ENCODE data around the gene STARD3.

The STARD3 gene

DNA sequence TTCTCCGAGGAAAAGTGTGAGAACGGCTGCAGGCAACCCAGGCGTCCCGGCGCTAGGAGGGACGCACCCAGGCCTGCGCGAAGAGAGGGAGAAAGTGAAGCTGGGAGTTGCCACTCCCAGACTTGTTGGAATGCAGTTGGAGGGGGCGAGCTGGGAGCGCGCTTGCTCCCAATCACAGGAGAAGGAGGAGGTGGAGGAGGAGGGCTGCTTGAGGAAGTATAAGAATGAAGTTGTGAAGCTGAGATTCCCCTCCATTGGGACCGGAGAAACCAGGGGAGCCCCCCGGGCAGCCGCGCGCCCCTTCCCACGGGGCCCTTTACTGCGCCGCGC, 62.8 kb downstream of the STARD3 start, which contains the start of gene ERBB2:
ERBB2 (plus strand) TSS at position 247 of the 330 bp plus-strand sequence. CDS start 175 bp downstream, outside the sequence.
- POLR2A ChIA-PET = interaction anchor here (0.7 to 4.5 kb wide), 25 partner anchors 10 to 547 kb away, joined by 3 to 84 read pairs (median 5); partner anchors contain the start of genes MIEN1, PGAP3, PNMT and RPL19
- peak; percentile 60 for DNase-seq (ENCODE audit: extremely low spot score)
- CTCF ChIA-PET = interaction anchor here (0.6 to 2.0 kb wide), 6 partner anchors 15 to 78 kb away, joined by 3 to 8 read pairs (median 4); partner anchors contain the start of gene MIEN1
- no peak for TF ChIP-seq L3MBTL2 (conservative IDR thresholded peaks at IDR 0.05)
- no peak for TF ChIP-seq SUZ12 (IDR thresholded peaks at IDR 0.05)
- TF ChIP-seq LEF1 (IDR thresholded peaks at IDR 0.05; ENCODE audit: borderline replicate concordance) = no peak
- no peak for TF ChIP-seq ZNF384 (IDR thresholded peaks at IDR 0.05)
- TF ChIP-seq NFRKB (IDR thresholded peaks at IDR 0.05) = no peak

DNA sequence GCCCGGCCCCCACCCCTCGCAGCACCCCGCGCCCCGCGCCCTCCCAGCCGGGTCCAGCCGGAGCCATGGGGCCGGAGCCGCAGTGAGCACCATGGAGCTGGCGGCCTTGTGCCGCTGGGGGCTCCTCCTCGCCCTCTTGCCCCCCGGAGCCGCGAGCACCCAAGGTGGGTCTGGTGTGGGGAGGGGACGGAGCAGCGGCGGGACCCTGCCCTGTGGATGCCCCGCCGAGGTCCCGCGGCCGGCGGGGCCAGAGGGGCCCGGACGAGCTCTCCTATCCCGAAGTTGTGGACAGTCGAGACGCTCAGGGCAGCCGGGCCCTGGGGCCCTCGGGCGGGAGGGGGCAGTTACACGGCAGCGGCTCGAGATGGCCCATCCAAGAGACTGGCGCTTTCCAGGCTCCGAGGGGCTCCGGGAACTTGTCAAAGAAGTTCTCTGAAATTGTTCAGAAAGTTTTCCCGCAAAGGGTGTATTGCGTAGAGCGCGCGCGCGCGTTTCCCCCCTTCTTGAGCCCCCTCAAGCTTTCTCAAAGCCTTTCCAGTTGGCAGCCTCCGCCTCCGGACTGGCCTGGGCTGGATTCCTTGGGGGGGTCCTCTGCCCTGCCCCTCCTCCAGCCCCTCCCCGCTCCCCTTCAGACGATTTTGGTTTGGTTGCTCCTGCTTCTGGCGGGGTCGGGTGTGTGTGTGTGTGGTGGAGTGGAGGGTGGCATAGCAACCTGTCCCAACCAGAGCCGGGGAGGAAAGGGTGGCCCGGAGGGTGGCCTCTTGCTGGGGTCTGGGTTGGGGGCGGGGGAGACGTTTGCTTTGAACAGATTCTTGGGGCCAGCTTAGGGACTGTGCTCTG, 63.4 kb downstream of the STARD3 start:
- POLR2A ChIA-PET = interaction anchor here (0.7 to 4.5 kb wide), 24 partner anchors 9 to 547 kb away, joined by 3 to 84 read pairs (median 4); partner anchors contain the start of genes MIEN1, PGAP3, PNMT and RPL19

DNA sequence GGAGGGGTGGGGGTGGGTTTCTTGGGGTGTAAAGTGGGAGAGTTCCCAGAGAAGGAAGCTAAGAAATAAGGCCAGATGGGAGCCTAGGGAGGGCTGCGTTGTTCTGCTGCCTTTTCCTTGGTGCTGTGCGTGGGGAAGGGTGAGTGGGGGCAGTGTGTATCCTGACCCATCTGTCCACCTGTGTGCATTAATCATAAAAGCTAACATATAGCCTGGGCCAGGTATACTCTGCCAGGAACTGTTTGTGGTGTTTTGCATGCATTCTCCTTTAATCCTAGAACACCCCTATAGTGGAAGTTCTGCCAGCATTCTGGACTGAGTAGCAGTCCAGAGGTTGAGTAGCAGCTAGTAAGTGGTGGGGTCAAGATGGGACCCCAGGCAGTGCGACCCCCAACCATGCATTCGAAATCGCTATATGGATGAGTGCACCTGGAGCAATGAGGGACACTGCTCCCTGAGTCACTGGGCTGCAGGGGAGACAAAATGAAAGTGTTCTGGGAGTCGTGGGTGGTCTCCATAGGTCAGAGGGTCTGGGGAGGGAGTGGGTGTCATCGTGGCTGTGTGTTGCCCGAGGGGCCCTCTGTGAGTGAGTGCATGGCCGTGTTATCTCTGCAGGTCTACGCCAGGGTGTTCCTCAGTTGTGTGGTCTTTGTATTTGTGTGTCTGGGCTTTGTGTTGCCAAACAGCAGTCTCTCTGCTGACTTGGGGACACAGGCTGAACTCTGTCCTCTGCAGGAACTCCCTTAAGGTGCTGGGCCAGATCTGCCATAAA, 64.3 kb downstream of the STARD3 start:
- POLR2A ChIA-PET = interaction anchor here (0.9 to 4.5 kb wide), 9 partner anchors 8 to 502 kb away, joined by 3 to 84 read pairs (median 7); partner anchors contain the start of genes MIEN1, PGAP3 and RPL19
- no peak for TF ChIP-seq FOXK2 (IDR thresholded peaks at IDR 0.05)
- TF ChIP-seq HDGF (IDR thresholded peaks at IDR 0.05; ENCODE audit: borderline replicate concordance) = no peak
- no peak for TF ChIP-seq CTBP1 (IDR thresholded peaks at IDR 0.05; ENCODE audit: borderline replicate concordance)
- no peak for TF ChIP-seq FOXM1 (IDR thresholded peaks at IDR 0.05; ENCODE audit: borderline replicate concordance)
- no peak for TF ChIP-seq ELF4 (IDR thresholded peaks at IDR 0.05)
- no peak for TF ChIP-seq BHLHE40 (IDR thresholded peaks at IDR 0.05; ENCODE audit: borderline replicate concordance)
- TF ChIP-seq ARNT (IDR thresholded peaks at IDR 0.05) = no peak
- TF ChIP-seq, protein P1, sequence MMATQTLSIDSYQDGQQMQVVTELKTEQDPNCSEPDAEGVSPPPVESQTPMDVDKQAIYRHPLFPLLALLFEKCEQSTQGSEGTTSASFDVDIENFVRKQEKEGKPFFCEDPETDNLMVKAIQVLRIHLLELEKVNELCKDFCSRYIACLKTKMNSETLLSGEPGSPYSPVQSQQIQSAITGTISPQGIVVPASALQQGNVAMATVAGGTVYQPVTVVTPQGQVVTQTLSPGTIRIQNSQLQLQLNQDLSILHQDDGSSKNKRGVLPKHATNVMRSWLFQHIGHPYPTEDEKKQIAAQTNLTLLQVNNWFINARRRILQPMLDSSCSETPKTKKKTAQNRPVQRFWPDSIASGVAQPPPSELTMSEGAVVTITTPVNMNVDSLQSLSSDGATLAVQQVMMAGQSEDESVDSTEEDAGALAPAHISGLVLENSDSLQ (IDR thresholded peaks at IDR 0.05) = no peak
- TF ChIP-seq NFRKB (IDR thresholded peaks at IDR 0.05) = no peak
- DNase-seq (ENCODE audit: extremely low spot score) = no peak

More for the DNA sequence above, 63.4 kb downstream of the STARD3 start:
- CTCF ChIA-PET = interaction anchor here (0.6 to 2.0 kb wide), 6 partner anchors 14 to 79 kb away, joined by 3 to 8 read pairs (median 4); partner anchors contain the start of gene MIEN1
- TF ChIP-seq ELF4 (IDR thresholded peaks at IDR 0.05) (no peak), BHLHE40 (IDR thresholded peaks at IDR 0.05; ENCODE audit: borderline replicate concordance) (no peak), SP1 (IDR thresholded peaks at IDR 0.05) (no peak), FOXM1 (IDR thresholded peaks at IDR 0.05; ENCODE audit: borderline replicate concordance) (no peak)
- TF ChIP-seq, protein P1 (IDR thresholded peaks at IDR 0.05) = no peak
- peak; percentile 40 for DNase-seq (ENCODE audit: extremely low spot score)

DNA sequence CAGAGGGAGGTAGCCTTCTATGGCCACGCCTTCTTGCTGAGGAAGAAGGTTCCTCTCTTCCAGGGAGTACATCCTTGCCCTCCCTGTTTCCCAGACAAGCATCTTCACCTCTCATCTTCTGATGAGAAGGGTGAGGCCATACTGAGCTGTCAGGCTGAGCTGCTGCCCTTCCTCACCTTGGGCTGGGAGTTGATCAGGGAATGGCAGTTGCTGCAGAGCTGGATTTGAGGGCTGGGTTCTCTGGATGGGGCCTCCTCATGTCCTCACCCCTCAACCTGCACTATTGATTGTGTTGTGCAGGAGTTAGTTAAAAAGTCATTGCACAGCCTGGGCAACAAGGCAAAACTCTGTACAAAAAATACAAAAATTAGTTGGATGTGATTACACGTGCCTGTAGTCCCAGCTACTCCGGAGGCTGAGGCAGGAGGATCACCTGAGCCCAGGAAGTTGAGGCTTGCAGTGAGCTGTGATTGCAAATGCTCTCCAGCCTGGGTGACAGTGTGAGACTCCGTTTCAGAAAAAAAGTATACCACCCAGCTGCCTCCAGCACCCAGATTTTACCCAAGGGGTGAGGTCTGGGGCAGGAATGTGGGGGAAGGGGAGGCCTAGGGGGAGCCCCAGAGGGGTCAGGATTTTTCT, 65.0 kb downstream of the STARD3 start:
- CTCF ChIA-PET = interaction anchor here (1.2 kb wide), 1 partner anchor 29 kb away, joined by 3 read pairs; the partner anchor contains the start of gene MIEN1
- no peak for DNase-seq (ENCODE audit: extremely low spot score)
- POLR2A ChIA-PET = interaction anchor here (0.9 to 4.5 kb wide), 2 partner anchors 9 to 12 kb away, joined by 3 to 84 read pairs; partner anchors contain the start of gene PGAP3
- TF ChIP-seq FOXK2 (IDR thresholded peaks at IDR 0.05) = no peak
- TF ChIP-seq NFRKB (IDR thresholded peaks at IDR 0.05) = no peak
- TF ChIP-seq LEF1 (IDR thresholded peaks at IDR 0.05; ENCODE audit: borderline replicate concordance) = no peak
- no peak for TF ChIP-seq CTBP1 (IDR thresholded peaks at IDR 0.05; ENCODE audit: borderline replicate concordance)
- no peak for TF ChIP-seq ELF4 (IDR thresholded peaks at IDR 0.05)
- no peak for TF ChIP-seq ARNT (IDR thresholded peaks at IDR 0.05)
- TF ChIP-seq SP1 (IDR thresholded peaks at IDR 0.05) = no peak
- TF ChIP-seq BHLHE40 (IDR thresholded peaks at IDR 0.05; ENCODE audit: borderline replicate concordance) = no peak
- no peak for TF ChIP-seq SUZ12 (IDR thresholded peaks at IDR 0.05)
- no peak for TF ChIP-seq L3MBTL2 (conservative IDR thresholded peaks at IDR 0.05)
- no peak for TF ChIP-seq TARDBP (IDR thresholded peaks at IDR 0.05)
- TF ChIP-seq FOXA1 (IDR thresholded peaks at IDR 0.05) = no peak
- TF ChIP-seq HDGF (IDR thresholded peaks at IDR 0.05; ENCODE audit: borderline replicate concordance) = no peak
- TF ChIP-seq, protein P1 (IDR thresholded peaks at IDR 0.05) = no peak
- TF ChIP-seq ZNF384 (IDR thresholded peaks at IDR 0.05) = no peak
- TF ChIP-seq FOXM1 (IDR thresholded peaks at IDR 0.05; ENCODE audit: borderline replicate concordance) = no peak

More for the DNA sequence above, 64.3 kb downstream of the STARD3 start:
- CTCF ChIA-PET = interaction anchor here (1.2 to 2.0 kb wide), 2 partner anchors 29 kb away, joined by 3 to 8 read pairs; partner anchors contain the start of gene MIEN1

Data from HEK293T (cell line).